ENCODE results near the gene VCPKMT. TPM values are rescaled to one million over a fixed set of nuclear protein-coding genes. Genes with fewer than 3 reads are reported as not detected.

The VCPKMT gene
- total RNA-seq, 2 experiments from 2014 or later: 6.6 to 10.4 TPM

GRCh38 chr14:50094056-50094755 lies 22.2 kb downstream of the VCPKMT start:
- Mint-ChIP-seq H3K4me3 (no peak overlapping the region), H3K4me1 (peaks cover 69% of the 10 kb centered on the region), H3K27ac (peak overlapping the region; percentile 9), H3K27me3 (no peaks in the 10 kb centered on the region), H3K9me3 (ENCODE audit: low read depth) (no peaks in the 10 kb centered on the region), H3K36me3 (ENCODE audit: low read depth) (peaks cover 14% of the 10 kb centered on the region)
- intact Hi-C loops (cut with DNase I, micrococcal nuclease): loop anchor here in 1 of 2 experiments (2.0 kb wide), 1 partner anchor 15 kb away; no protein-coding TSS in a partner anchor
- no peak for DNase-seq
- CTCF ChIA-PET: interaction anchor here (0.6 to 1.2 kb wide), 5 partner anchors 10 to 255 kb away, joined by 3 to 6 read pairs (median 3); partner anchors contain the start of gene NEMF
- ATAC-seq: no peak
- POLR2A ChIA-PET: no interaction called here

- Mint-ChIP-seq H3K27ac (no peak overlapping the region), H3K4me3 (no peak overlapping the region), H3K9me3 (ENCODE audit: low read depth) (no peaks in the 10 kb centered on the region), H3K4me1 (peaks cover 73% of the 10 kb centered on the region), H3K27me3 (no peaks in the 10 kb centered on the region), H3K36me3 (ENCODE audit: low read depth) (peaks cover 12% of the 10 kb centered on the region)
- intact Hi-C loops (cut with DNase I, micrococcal nuclease): no loop called here
- DNase-seq (no peak), ATAC-seq (no peak)
- POLR2A ChIA-PET: no interaction called here
- CTCF ChIA-PET: interaction anchor here (0.6 to 1.2 kb wide), 6 partner anchors 11 to 254 kb away, joined by 3 to 6 read pairs (median 3); partner anchors contain the start of gene NEMF
These were observed 22.9 kb downstream of the VCPKMT start for GRCh38 chr14:50093496-50093895.

GRCh38 chr14:50092006-50092555 lies 24.3 kb downstream of the VCPKMT start:
- Mint-ChIP-seq H3K36me3 (ENCODE audit: low read depth) (peaks cover 12% of the 10 kb centered on the region), H3K27me3 (no peaks in the 10 kb centered on the region), H3K4me3 (no peak overlapping the region), H3K27ac (peak overlapping the region; percentile 15), H3K9me3 (ENCODE audit: low read depth) (no peaks in the 10 kb centered on the region), H3K4me1 (peaks cover 78% of the 10 kb centered on the region)
- ChIA-PET POLR2A (interaction anchor here (1.3 kb wide), 1 partner anchor 30 kb away, joined by 4 read pairs; no protein-coding TSS in a partner anchor), CTCF (interaction anchor here (0.6 to 2.2 kb wide), 8 partner anchors 10 to 230 kb away, joined by 3 to 12 read pairs (median 4); no protein-coding TSS in a partner anchor)
- intact Hi-C loops (cut with DNase I, micrococcal nuclease): no loop called here
- DNase-seq (no peak), ATAC-seq (no peak)

GRCh38 chr14:50091240-50091913 lies 25.0 kb downstream of the VCPKMT start:
- H3K9me3 Mint-ChIP-seq (ENCODE audit: low read depth): no peaks in the 10 kb centered on the region
- no peak for DNase-seq
- ChIA-PET CTCF (interaction anchor here (0.6 to 2.2 kb wide), 9 partner anchors 10 to 230 kb away, joined by 3 to 12 read pairs (median 4); no protein-coding TSS in a partner anchor), POLR2A (interaction anchor here (1.3 kb wide), 1 partner anchor 30 kb away, joined by 4 read pairs; no protein-coding TSS in a partner anchor)
- no peak overlapping the region for H3K27ac Mint-ChIP-seq
- no peak for ATAC-seq
- H3K4me1 Mint-ChIP-seq: peaks cover 77% of the 10 kb centered on the region
- peaks cover 8% of the 10 kb centered on the region for H3K36me3 Mint-ChIP-seq (ENCODE audit: low read depth)
- intact Hi-C loops (cut with DNase I, micrococcal nuclease): no loop called here
- H3K4me3 Mint-ChIP-seq: no peak overlapping the region
- H3K27me3 Mint-ChIP-seq: no peaks in the 10 kb centered on the region

GRCh38 chr14:50089208-50089607 lies 27.2 kb downstream of the VCPKMT start:
- H3K9me3 Mint-ChIP-seq (ENCODE audit: low read depth): no peaks in the 10 kb centered on the region
- H3K4me3 Mint-ChIP-seq: no peak overlapping the region
- peak; percentile 43 for DNase-seq
- intact Hi-C loops (cut with DNase I, micrococcal nuclease): no loop called here
- no peaks in the 10 kb centered on the region for H3K27me3 Mint-ChIP-seq
- peaks cover 83% of the 10 kb centered on the region for H3K4me1 Mint-ChIP-seq
- ChIA-PET POLR2A (interaction anchor here (2.6 kb wide), 1 partner anchor 51 kb away, joined by 16 read pairs; no protein-coding TSS in a partner anchor), CTCF (interaction anchor here (0.6 to 3.1 kb wide), 3 partner anchors 16 to 101 kb away, joined by 3 to 13 read pairs (median 3); no protein-coding TSS in a partner anchor)
- no peak overlapping the region for H3K27ac Mint-ChIP-seq
- no peak for ATAC-seq
- H3K36me3 Mint-ChIP-seq (ENCODE audit: low read depth): peaks cover 6% of the 10 kb centered on the region

- H3K4me3 Mint-ChIP-seq: no peak overlapping the region
- no peaks in the 10 kb centered on the region for H3K27me3 Mint-ChIP-seq
- no peak for DNase-seq
- POLR2A ChIA-PET: interaction anchor here (0.6 to 2.6 kb wide), 2 partner anchors 50 to 105 kb away, joined by 7 to 16 read pairs; no protein-coding TSS in a partner anchor
- peaks cover 3% of the 10 kb centered on the region for H3K36me3 Mint-ChIP-seq (ENCODE audit: low read depth)
- H3K9me3 Mint-ChIP-seq (ENCODE audit: low read depth): no peaks in the 10 kb centered on the region
- intact Hi-C loops (cut with DNase I, micrococcal nuclease): no loop called here
- H3K4me1 Mint-ChIP-seq: peaks cover 84% of the 10 kb centered on the region
- ATAC-seq: no peak
- CTCF ChIA-PET: interaction anchor here (0.6 to 3.1 kb wide), 8 partner anchors 7 to 113 kb away, joined by 3 to 13 read pairs (median 4); no protein-coding TSS in a partner anchor
- no peak overlapping the region for H3K27ac Mint-ChIP-seq
These were observed 27.6 kb downstream of the VCPKMT start for GRCh38 chr14:50088731-50089130.

GRCh38 chr14:50088117-50088515 lies 28.3 kb downstream of the VCPKMT start:
- H3K9me3 Mint-ChIP-seq (ENCODE audit: low read depth): no peaks in the 10 kb centered on the region
- POLR2A ChIA-PET: interaction anchor here (0.6 to 2.6 kb wide), 4 partner anchors 20 to 105 kb away, joined by 3 to 16 read pairs (median 6); no protein-coding TSS in a partner anchor
- intact Hi-C loops (cut with DNase I, micrococcal nuclease): no loop called here
- no peak for ATAC-seq
- peaks cover 86% of the 10 kb centered on the region for H3K4me1 Mint-ChIP-seq
- peak overlapping the region; percentile 69 for H3K27ac Mint-ChIP-seq
- DNase-seq: no peak
- CTCF ChIA-PET: interaction anchor here (0.6 to 3.1 kb wide), 13 partner anchors 8 to 236 kb away, joined by 3 to 13 read pairs (median 5); partner anchors contain the start of genes NEMF and VCPKMT
- peaks cover 3% of the 10 kb centered on the region for H3K36me3 Mint-ChIP-seq (ENCODE audit: low read depth)
- no peaks in the 10 kb centered on the region for H3K27me3 Mint-ChIP-seq
- H3K4me3 Mint-ChIP-seq: peak overlapping the region; percentile 10

GRCh38 chr14:50087341-50088116 lies 28.8 kb downstream of the VCPKMT start:
- no peaks in the 10 kb centered on the region for H3K27me3 Mint-ChIP-seq
- H3K4me1 Mint-ChIP-seq: peaks cover 88% of the 10 kb centered on the region
- DNase-seq: no peak
- ATAC-seq: no peak
- H3K36me3 Mint-ChIP-seq (ENCODE audit: low read depth): peaks cover 5% of the 10 kb centered on the region
- peak overlapping the region; percentile 69 for H3K27ac Mint-ChIP-seq
- POLR2A ChIA-PET: interaction anchor here (0.6 to 2.6 kb wide), 4 partner anchors 21 to 220 kb away, joined by 3 to 16 read pairs (median 7); no protein-coding TSS in a partner anchor
- H3K9me3 Mint-ChIP-seq (ENCODE audit: low read depth): no peaks in the 10 kb centered on the region
- CTCF ChIA-PET: interaction anchor here (0.6 to 3.1 kb wide), 15 partner anchors 9 to 235 kb away, joined by 3 to 13 read pairs (median 4); partner anchors contain the start of genes NEMF and VCPKMT
- H3K4me3 Mint-ChIP-seq: peak overlapping the region; percentile 10
- intact Hi-C loops (cut with DNase I, micrococcal nuclease): loop anchor here in 1 of 2 experiments (1.0 kb wide), 1 partner anchor 9 kb away; no protein-coding TSS in a partner anchor

- no peaks in the 10 kb centered on the region for H3K27me3 Mint-ChIP-seq
- H3K4me3 Mint-ChIP-seq: peak overlapping the region; percentile 45
- intact Hi-C loops (cut with DNase I, micrococcal nuclease): loop anchor here in 1 of 2 experiments (1.0 kb wide), 1 partner anchor 10 kb away; no protein-coding TSS in a partner anchor
- H3K9me3 Mint-ChIP-seq (ENCODE audit: low read depth): no peaks in the 10 kb centered on the region
- peaks cover 93% of the 10 kb centered on the region for H3K4me1 Mint-ChIP-seq
- DNase-seq: no peak
- no peak for ATAC-seq
- POLR2A ChIA-PET: interaction anchor here (0.9 to 1.7 kb wide), 8 partner anchors 24 to 234 kb away, joined by 3 to 25 read pairs (median 6); partner anchors contain the start of gene NEMF
- CTCF ChIA-PET: interaction anchor here (0.7 to 2.2 kb wide), 9 partner anchors 10 to 234 kb away, joined by 3 to 13 read pairs (median 4); partner anchors contain the start of gene NEMF
- H3K27ac Mint-ChIP-seq: peak overlapping the region; percentile 94
- peaks cover 5% of the 10 kb centered on the region for H3K36me3 Mint-ChIP-seq (ENCODE audit: low read depth)
These were observed 30.1 kb downstream of the VCPKMT start for GRCh38 chr14:50086321-50086711.
